ENCODE data around the gene APMAP. TPM values are rescaled to one million over a fixed set of nuclear protein-coding genes. Genes with fewer than 3 reads are reported as not detected.
"Not testable (repeated sequence)": the region's sequence is repeated elsewhere in the genome, so short reads cannot be mapped to it uniquely, and the experiment has no call there.

The APMAP gene
- total RNA-seq, 1 experiment from 2014 or later, result 115 TPM

GRCh38 chr20:25007491-25008305 is 15.1 kb upstream of the APMAP start:
- no peak for DNase-seq (ENCODE audit: low spot score)

GRCh38 chr20:25006431-25007167 is 14.0 kb upstream of the APMAP start:
- no peak for DNase-seq (ENCODE audit: low spot score)

- no peak for DNase-seq (ENCODE audit: low spot score)
Observed at GRCh38 chr20:25005661-25006060, 13.1 kb upstream of the APMAP start.

GRCh38 chr20:25005220-25005619 is 12.7 kb upstream of the APMAP start:
- DNase-seq (ENCODE audit: low spot score), result peak; percentile 57

- DNase-seq (ENCODE audit: low spot score), result no peak
Observed at GRCh38 chr20:25003002-25003401, 10.5 kb upstream of the APMAP start.

GRCh38 chr20:25001323-25001722 is 8.8 kb upstream of the APMAP start:
- DNase-seq (ENCODE audit: low spot score), result not testable (repeated sequence)

GRCh38 chr20:25000268-25000801 is 7.8 kb upstream of the APMAP start:
- DNase-seq (ENCODE audit: low spot score), result peak; percentile 55

- DNase-seq (ENCODE audit: low spot score), result no peak
Observed at GRCh38 chr20:24999568-24999967, 7.0 kb upstream of the APMAP start.

- DNase-seq (ENCODE audit: low spot score), result no peak
Observed at GRCh38 chr20:24998631-24999445, 6.3 kb upstream of the APMAP start.

GRCh38 chr20:24998121-24998520 is 5.6 kb upstream of the APMAP start:
- DNase-seq (ENCODE audit: low spot score), result no peak

- DNase-seq (ENCODE audit: low spot score), result no peak
Observed at GRCh38 chr20:24996449-24997377, 4.2 kb upstream of the APMAP start.

- DNase-seq (ENCODE audit: low spot score), result no peak
Observed at GRCh38 chr20:24995741-24996448, 3.3 kb upstream of the APMAP start.

GRCh38 chr20:24994470-24995368 is 2.2 kb upstream of the APMAP start:
- DNase-seq (ENCODE audit: low spot score), result peak; percentile 66

GRCh38 chr20:24994186-24994465 is 1.6 kb upstream of the APMAP start:
- DNase-seq (ENCODE audit: low spot score), result no peak

GRCh38 chr20:24993337-24994185 is 1.0 kb upstream of the APMAP start:
- peak; percentile 57 for DNase-seq (ENCODE audit: low spot score)

GRCh38 chr20:24991897-24992486 is 559 bp downstream of the APMAP start:
- DNase-seq (ENCODE audit: low spot score), result no peak

- no peak for DNase-seq (ENCODE audit: low spot score)
Observed at GRCh38 chr20:24990810-24991252, 1.7 kb downstream of the APMAP start.

- DNase-seq (ENCODE audit: low spot score), result no peak
Observed at GRCh38 chr20:24989162-24989561, 3.4 kb downstream of the APMAP start.
